Cardiac fibroblast (primary cell): Measurements from ENCODE around the gene CTSK.
A peak's percentile ranks its signal among the peaks of the same experiment; 100 is the strongest.
"Not testable (repeated sequence)": the region's sequence is repeated elsewhere in the genome, so short reads cannot be mapped to it uniquely, and the experiment has no call there.

Experiments used
- DNase-seq, 2 donors: peaks; one replicate each; pipeline versions ENCODE4 v3.0.0 to v3.0.0-alpha.2; 2010; ENCODE audit warnings: low read depth in 2 of 2
- H3K4me3 ChIP-seq, 2 donors: replicated peaks in 1 of 2; 1 replicate in 1 of 2; 2 replicates in 1 of 2; pipeline ENCODE4 v1.5.1; 2011; ENCODE audit warnings: low read depth in 2 of 2, low read length in 2 of 2, mild to moderate bottlenecking in 2 of 2, moderate library complexity in 1 of 2
- TF ChIP-seq, protein P1 (sequence below): IDR thresholded peaks from one replicate; pipeline ENCODE4 v1.5.1; 2011; ENCODE audit warnings: low read depth, mild to moderate bottlenecking, low read length, inconsistent platforms

CTSK gene

DNA sequence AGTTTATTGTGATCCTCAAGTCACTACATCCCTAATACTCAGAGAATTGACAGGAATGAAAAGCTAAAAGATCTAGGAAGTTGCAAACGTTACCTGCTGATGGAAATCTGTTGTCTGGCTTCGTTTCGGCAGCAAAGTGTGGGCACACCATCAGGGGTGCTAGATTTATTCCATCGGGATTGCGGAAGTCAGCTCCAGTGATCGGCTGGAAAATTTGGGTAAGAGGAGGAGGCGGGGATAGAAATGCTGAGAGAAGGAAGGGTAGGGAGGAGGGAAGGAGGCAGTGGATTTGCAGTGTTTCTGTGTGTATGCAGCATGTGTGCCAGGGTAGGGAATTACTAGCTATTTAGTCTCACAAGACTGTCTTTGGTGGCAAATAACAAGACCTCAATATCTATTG lies at the start of gene CTSK:
CTSK (minus strand) TSS at position 140 of the 400 bp plus-strand sequence. CDS start 1,455 bp downstream, outside the sequence.
- peak within 1 kb of the TSS; percentile 3 to 21 for H3K4me3 ChIP-seq
- DNase-seq = peak; percentile 23 to 56
- TF ChIP-seq, protein P1, sequence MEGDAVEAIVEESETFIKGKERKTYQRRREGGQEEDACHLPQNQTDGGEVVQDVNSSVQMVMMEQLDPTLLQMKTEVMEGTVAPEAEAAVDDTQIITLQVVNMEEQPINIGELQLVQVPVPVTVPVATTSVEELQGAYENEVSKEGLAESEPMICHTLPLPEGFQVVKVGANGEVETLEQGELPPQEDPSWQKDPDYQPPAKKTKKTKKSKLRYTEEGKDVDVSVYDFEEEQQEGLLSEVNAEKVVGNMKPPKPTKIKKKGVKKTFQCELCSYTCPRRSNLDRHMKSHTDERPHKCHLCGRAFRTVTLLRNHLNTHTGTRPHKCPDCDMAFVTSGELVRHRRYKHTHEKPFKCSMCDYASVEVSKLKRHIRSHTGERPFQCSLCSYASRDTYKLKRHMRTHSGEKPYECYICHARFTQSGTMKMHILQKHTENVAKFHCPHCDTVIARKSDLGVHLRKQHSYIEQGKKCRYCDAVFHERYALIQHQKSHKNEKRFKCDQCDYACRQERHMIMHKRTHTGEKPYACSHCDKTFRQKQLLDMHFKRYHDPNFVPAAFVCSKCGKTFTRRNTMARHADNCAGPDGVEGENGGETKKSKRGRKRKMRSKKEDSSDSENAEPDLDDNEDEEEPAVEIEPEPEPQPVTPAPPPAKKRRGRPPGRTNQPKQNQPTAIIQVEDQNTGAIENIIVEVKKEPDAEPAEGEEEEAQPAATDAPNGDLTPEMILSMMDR = no peak

DNA sequence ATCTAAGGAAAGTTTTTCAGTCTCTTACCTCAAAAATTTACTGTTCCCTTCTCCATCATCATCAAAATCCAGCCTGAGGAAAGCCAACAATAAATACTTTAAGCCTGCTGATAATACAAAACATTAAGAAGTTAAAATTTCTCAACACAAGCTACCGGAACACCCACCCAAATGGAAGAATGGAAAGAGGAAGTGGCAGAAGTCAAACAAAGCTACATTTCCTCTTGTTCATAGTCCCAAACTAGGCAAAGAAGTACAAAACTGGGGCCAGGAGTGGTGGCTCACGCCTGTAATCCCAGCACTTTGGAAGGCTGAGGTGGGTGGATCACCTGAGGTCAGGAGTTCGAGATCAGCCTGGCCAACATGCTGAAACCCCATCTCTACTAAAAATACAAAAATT lies 44.7 kb upstream of the CTSK start:
- DNase-seq, H3K4me3 ChIP-seq: not testable (repeated sequence)

DNA sequence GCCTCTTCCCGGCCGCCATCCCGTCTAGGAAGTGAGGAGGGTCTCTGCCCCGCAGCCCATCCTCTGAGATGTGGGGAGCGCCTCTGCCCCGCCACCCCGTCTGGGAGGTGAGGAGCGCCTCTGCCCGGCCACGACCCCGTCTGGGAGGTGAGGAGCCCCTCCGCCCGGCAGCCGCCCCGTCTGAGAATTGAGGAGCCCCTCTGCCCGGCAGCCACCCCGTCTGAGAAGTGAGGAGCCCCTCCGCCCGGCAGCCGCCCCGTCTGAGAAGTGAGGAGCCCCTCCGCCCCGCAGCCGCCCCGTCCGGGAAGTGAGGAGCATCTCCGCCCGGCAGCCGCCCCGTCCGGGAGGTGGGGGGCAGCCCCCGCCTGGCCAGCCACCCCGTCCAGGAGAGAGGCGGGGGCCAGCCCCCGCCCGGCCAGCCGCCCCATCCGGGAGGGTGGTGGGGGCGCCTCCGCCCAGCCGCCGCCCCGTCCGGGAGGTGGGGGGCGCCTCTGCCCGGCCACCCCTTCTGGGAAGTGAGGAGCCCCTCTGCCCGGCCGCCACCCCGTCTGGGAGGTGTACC lies 42.8 kb upstream of the CTSK start:
- not testable (repeated sequence) for H3K4me3 ChIP-seq, DNase-seq

DNA sequence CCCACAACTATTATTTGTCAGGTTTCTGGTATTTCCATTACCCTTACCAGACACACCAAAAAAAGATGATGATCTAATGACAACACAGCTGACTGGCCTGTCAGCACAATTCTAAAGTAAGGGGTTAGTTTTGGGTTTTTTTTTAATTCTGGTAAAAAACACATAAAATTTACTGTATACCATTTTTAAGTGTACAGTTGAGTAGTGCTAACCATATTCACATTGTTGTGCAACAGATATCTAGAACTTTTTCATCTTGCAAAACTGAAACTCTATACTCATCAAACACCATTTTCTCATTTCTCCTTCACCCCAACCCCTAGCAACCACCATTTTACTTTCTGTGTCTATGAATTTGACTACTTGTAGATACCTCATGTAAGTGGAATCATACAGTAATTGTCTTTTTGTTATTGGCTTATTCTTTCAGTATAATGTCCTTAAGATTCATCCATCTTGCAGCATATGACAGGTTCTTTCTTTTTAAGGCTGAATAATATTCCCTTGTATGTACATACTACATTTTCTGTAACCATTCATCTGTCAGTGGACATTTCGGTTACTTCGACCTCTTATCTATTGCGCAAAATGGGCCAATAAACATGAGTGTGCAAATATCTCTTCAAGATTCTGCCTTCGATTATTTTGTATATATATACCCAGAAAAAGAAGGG lies 38.5 kb upstream of the CTSK start:
- no peak for DNase-seq
- H3K4me3 ChIP-seq = no peak overlapping the region
- TF ChIP-seq, protein P1 = no peak

DNA sequence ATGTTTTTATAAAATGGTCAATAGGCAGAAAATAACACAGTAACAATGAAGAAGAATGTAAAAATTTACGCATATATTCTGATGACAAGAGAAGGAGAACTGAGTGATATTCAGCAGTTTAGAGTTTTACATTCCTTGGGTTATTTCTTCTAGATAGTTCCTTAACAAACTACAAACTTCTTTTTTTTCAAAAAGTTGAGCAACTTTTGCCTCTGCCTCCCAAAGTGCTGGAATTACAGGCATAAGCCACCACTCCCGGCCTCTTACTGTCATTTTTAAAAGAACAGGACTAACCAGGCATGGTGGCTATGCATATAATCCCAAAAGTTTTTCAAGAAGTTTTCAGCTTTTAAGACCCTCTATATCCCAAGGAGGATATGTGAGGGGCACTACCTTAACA lies 35.4 kb upstream of the CTSK start:
- TF ChIP-seq, protein P1 = no peak
- peak in 1 of 2 donors; percentile 8 for DNase-seq

DNA sequence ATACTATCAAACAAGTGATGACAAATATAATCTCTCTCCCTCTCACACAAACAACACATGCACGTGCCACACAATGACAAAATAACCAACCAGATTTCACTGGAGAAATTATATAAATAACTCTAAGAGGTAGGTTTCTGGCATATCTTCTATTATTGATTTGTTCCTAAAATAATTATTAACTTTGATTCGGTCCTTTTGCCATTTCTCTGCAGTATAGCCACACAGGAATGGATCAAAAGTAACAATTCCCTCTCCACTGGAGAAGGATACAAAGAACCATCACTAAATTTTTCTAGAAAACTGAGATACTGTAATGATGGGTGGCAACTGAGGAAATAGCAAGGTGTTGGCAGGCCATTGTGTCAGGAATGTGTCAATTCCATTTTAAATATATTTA lies 34.9 kb upstream of the CTSK start:
- DNase-seq = no peak
- TF ChIP-seq, protein P1 = no peak
- no peak overlapping the region for H3K4me3 ChIP-seq

More for the DNA sequence above, 35.4 kb upstream of the CTSK start:
- no peak overlapping the region for H3K4me3 ChIP-seq

DNA sequence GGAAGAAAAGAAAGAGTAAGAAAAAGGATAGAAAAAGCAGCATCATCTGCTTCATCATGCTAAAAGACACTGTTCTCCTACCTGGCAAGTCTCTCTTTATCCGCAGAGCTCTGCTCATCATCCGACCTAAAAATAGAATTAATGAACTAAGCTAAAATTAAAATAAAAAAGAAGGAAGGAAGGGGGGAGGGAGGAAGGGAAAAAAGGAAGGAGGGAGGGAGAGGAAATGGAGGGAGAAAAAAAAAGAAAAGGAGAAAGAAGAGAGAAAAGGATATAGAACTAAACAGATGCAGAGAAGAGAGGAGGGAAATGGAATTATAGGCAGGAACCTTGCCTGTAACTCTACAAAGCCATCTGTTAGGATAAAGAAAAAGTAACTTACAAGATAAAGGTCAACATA lies 34.3 kb upstream of the CTSK start:
- H3K4me3 ChIP-seq = no peak overlapping the region
- no peak for DNase-seq
- TF ChIP-seq, protein P1 = no peak

DNA sequence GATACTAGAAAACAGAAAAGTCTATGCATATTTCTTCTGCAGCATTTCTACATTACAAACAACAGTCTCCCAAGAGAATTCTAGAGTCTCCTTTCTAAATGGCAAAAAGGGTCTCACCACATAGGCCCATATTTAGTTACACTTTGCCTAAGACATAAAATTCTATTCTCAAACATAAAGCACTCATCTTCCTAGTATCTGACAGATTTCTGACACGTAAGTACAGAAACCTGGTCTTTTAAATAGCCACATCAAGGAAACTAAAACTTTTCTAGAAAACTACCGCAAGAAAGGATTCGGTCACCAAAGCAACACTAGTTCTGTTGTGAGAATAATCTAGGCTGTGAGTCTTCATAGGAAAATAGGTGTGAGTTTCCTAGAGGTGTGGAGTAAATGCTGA lies 33.6 kb upstream of the CTSK start:
- no peak overlapping the region for H3K4me3 ChIP-seq
- TF ChIP-seq, protein P1 = no peak
- no peak for DNase-seq

DNA sequence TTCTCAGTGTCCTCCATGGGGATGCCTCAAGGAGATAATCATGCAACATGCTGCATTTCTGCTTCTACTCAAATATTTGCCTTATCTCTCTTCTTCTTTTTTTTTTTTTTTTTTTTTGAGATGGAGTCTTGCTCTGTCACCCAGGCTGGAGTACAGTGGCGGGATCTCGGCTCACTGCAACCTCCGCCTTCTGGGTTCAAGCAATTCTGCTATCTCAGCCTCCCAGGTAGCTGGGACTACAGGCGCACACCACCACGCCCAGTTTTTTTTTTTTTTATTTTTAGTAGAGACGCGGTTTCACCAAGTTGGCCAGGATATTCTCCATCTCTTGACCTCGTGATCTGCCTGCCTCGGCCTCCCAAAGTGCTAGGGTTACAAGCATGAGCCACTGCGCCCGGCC lies 32.8 kb upstream of the CTSK start:
- not testable (repeated sequence) for H3K4me3 ChIP-seq, DNase-seq
